Lower lobe of right lung (tissue), 2 donors: ENCODE measurements around the gene NFIA. TPM values are rescaled to one million over a fixed set of nuclear protein-coding genes. Genes with fewer than 3 reads are reported as not detected.
A peak's percentile ranks its signal among the peaks of the same experiment; 100 is the strongest.

ENCODE experiments used
- ATAC-seq, 2 donors: fragments of 200-7000 bp; cut with Tn5 transposase; one replicate each; pipeline ENCODE4 v1.9.1; 2020 to 2022; ENCODE audit warnings: mild to moderate bottlenecking in 2 of 2, moderate library complexity in 2 of 2
- DNase-seq: peaks from one replicate; pipeline ENCODE4 v3.0.0-alpha.2; 2020
- H3K27ac ChIP-seq: fragments of 200-600 bp; one replicate; pipeline ENCODE4 v1.8.0; 2022
- H3K27me3 ChIP-seq: fragments of 200-600 bp; one replicate; pipeline ENCODE4 v1.8.0; 2022; ENCODE audit warnings: low read depth
- H3K36me3 ChIP-seq: fragments of 200-600 bp; one replicate; pipeline ENCODE4 v1.8.0; 2022; ENCODE audit warnings: mild to moderate bottlenecking
- H3K4me1 ChIP-seq: fragments of 200-600 bp; one replicate; pipeline ENCODE4 v1.8.0; 2022
- H3K4me3 ChIP-seq: fragments of 200-600 bp; one replicate; pipeline ENCODE4 v1.8.0; 2022; ENCODE audit warnings: mild to moderate bottlenecking
- H3K9me3 ChIP-seq: fragments of 200-600 bp; one replicate; pipeline ENCODE4 v1.8.0; 2022
- CTCF ChIP-seq: fragments of 200-600 bp; IDR thresholded peaks from one replicate; pipeline ENCODE4 v1.8.0; 2022; ENCODE audit warnings: antibody characterized with exemption, mild to moderate bottlenecking
- intact Hi-C: fragments of 100-400 bp; cut with DNase I; formaldehyde crosslinking; loops from one replicate; pipeline ENCODE4 v1.11.0; 2022
- total RNA-seq: library from RNA; stranded (reverse); fragmentation: NEBNext Ultra II Directional; extraction: Animal tissue kit (Norgen Biotek cat#: 25700); gene quantifications from one replicate; pipeline ENCODE4 v1.2.1, GENCODE V29; 2021
- donor health status: DM: no; HTN: yes; CAD: no; lungs with severe emphysema.

The NFIA gene
- total RNA-seq, 1 donor from 2014 or later: 70.0 TPM

- no peak for ATAC-seq
- no peaks in the 10 kb centered on the region for H3K9me3 ChIP-seq
- H3K27me3 ChIP-seq: no peaks in the 10 kb centered on the region
- TF ChIP-seq CTCF: no peak
- H3K4me3 ChIP-seq: peak overlapping the region; percentile 46
- peak overlapping the region; percentile 72 for H3K27ac ChIP-seq
- DNase-seq: no peak
- H3K36me3 ChIP-seq: no peaks in the 10 kb centered on the region
- intact Hi-C loops: no loop called here
- peaks cover 27% of the 10 kb centered on the region for H3K4me1 ChIP-seq
Measured at GRCh38 chr1:61184714-61185106, 102.3 kb downstream of the NFIA start.

DNA sequence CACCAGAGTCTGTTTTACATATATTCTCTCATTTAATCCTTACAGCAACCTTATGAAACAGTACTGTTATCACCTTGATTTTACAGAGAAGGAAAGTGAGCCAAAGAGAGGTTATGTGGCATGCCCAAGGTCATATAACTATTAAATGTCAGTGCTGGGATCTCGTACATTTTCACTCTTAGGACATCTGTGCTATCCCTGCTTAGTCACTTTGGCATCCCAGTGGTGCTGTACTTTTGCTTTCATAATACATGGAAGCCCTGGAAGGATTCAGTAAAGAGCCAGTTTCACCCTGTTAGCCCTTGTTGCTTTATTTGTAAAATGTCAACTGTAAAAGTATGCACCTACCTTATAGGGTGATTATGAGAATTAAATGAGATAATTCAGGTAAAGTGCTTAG lies 104.4 kb downstream of the NFIA start:
- H3K27ac ChIP-seq: no peak overlapping the region
- no peaks in the 10 kb centered on the region for H3K36me3 ChIP-seq
- DNase-seq (no peak), ATAC-seq (no peak)
- H3K4me1 ChIP-seq: peaks cover 35% of the 10 kb centered on the region
- intact Hi-C loops: no loop called here
- no peak for TF ChIP-seq CTCF
- no peaks in the 10 kb centered on the region for H3K9me3 ChIP-seq
- no peak overlapping the region for H3K4me3 ChIP-seq
- no peaks in the 10 kb centered on the region for H3K27me3 ChIP-seq

- Histone ChIP-seq H3K27me3 (no peaks in the 10 kb centered on the region), H3K27ac (no peak overlapping the region), H3K4me1 (peaks cover 37% of the 10 kb centered on the region), H3K9me3 (no peaks in the 10 kb centered on the region), H3K4me3 (no peak overlapping the region), H3K36me3 (no peaks in the 10 kb centered on the region)
- no peak for ATAC-seq
- no peak for TF ChIP-seq CTCF
- no peak for DNase-seq
- intact Hi-C loops: no loop called here
Measured at GRCh38 chr1:61187352-61188086, 105.2 kb downstream of the NFIA start.

DNA sequence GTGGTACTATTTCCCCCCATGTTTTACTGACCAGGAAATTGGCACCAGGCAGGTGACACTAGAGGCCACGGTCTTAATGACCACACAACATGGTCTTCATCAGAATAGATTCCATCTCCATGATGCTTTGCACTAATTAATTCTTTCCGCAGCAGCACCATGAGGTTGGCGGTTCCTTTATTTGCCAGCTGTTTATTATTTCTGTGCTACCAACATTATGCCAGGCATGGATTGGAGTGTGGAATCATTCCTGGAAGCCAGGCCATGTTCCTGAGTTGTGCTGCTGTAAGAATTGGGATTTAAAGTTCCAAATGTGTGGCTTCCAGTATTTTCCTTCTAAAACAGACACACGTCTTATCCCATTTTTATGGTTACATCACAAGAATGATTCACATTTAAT lies 107.8 kb downstream of the NFIA start:
- Histone ChIP-seq H3K9me3 (no peaks in the 10 kb centered on the region), H3K36me3 (no peaks in the 10 kb centered on the region), H3K4me1 (peaks cover 30% of the 10 kb centered on the region), H3K27me3 (no peaks in the 10 kb centered on the region), H3K4me3 (no peak overlapping the region), H3K27ac (no peak overlapping the region)
- DNase-seq (no peak), ATAC-seq (no peak)
- TF ChIP-seq CTCF: no peak
- intact Hi-C loops: no loop called here

DNA sequence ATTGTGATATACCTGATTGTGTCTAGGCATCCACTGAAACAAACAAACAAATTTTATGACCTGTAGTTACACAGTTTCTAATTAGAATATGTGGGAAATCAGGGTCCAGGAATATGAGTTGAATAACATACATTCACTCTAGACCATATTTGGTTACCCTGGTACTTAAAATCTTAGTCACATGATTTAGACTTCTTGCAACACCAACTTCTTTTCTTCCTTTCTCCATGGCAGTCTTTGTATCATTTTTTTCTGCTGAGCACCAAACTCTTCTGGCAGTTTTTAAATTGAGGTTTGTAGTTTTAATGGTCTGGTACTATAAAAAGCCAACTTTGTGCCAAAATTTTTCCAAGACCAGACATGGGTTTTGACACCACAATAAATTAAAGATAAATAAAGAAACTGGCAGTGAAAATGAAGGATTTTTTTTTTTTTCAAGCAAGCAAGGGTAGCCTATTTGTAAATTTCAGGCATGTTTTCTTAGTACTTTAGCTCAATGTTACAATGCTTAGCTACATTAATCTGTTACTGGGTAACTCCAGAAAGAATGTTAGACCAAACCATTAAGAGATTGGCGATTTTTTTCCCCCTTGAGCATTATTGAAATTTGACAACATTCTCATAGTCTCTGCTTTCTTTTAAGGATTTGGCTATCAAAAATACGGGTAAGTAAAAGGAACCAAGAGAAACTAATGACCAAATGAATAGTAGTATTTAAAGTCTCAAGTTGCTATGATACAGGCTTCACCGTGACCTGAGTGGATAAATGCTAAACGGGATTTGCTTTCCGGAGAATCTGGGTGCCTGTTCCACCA lies 108.5 kb downstream of the NFIA start:
- H3K27me3 ChIP-seq: no peaks in the 10 kb centered on the region
- H3K4me3 ChIP-seq: no peak overlapping the region
- ATAC-seq: no peak
- TF ChIP-seq CTCF: no peak
- no peak overlapping the region for H3K27ac ChIP-seq
- intact Hi-C loops: no loop called here
- no peaks in the 10 kb centered on the region for H3K9me3 ChIP-seq
- H3K4me1 ChIP-seq: peaks cover 24% of the 10 kb centered on the region
- H3K36me3 ChIP-seq: no peaks in the 10 kb centered on the region
- no peak for DNase-seq
